Nephron (organoid): ENCODE results near the gene DPEP2NB.
"Not testable (repeated sequence)": the region's sequence is repeated elsewhere in the genome, so short reads cannot be mapped to it uniquely, and the experiment has no call there.

Experiments
- H3K27ac Mint-ChIP-seq, 3 experiments: 2 replicates each; pipeline ENCODE4 v1.8.0; 2020; ENCODE audit warnings: mixed read lengths in 3 of 3, mild to moderate bottlenecking in 2 of 3, moderate library complexity in 1 of 3
- H3K27me3 Mint-ChIP-seq: 2 replicates; pipeline ENCODE4 v1.8.0; 2021; ENCODE audit warnings: low read depth, mild to moderate bottlenecking, moderate library complexity, mixed read lengths
- H3K36me3 Mint-ChIP-seq: 2 replicates; pipeline ENCODE4 v1.8.0; 2020; ENCODE audit warnings: low read depth, mixed read lengths
- H3K4me1 Mint-ChIP-seq: 2 replicates; pipeline ENCODE4 v1.8.0; 2020; ENCODE audit warnings: mixed read lengths
- H3K4me3 Mint-ChIP-seq, 3 experiments: 2 replicates each; pipeline ENCODE4 v1.8.0; 2020; ENCODE audit warnings: mild to moderate bottlenecking in 3 of 3, mixed read lengths in 3 of 3, moderate library complexity in 2 of 3
- H3K9me3 Mint-ChIP-seq: 2 replicates; pipeline ENCODE4 v1.8.0; 2020; ENCODE audit warnings: mixed read lengths
- CTCF ChIP-seq, 3 experiments: fragments of 200-600 bp; sonication (generic); IDR thresholded peaks; one replicate each; pipeline ENCODE4 v1.5.0; 2021; ENCODE audit warnings: antibody characterized with exemption in 3 of 3; ENCODE audit not compliant: unreplicated experiment in 3 of 3

Gene DPEP2NB

GRCh38 chr16:68009157-68009735 is 6.5 kb downstream of the DPEP2NB start:
- TF ChIP-seq CTCF (IDR thresholded peaks at IDR 0.05; ENCODE audit: unreplicated experiment in 3 of 3), result no peak
- Mint-ChIP-seq H3K4me3 (no peak overlapping the region), H3K9me3 (no peaks in the 10 kb centered on the region), H3K36me3 (no peaks in the 10 kb centered on the region), H3K27me3 (peaks cover 10% of the 10 kb centered on the region), H3K27ac (no peak overlapping the region), H3K4me1 (peaks cover 6% of the 10 kb centered on the region)

GRCh38 chr16:68005786-68006286 is 9.9 kb downstream of the DPEP2NB start:
- Mint-ChIP-seq H3K36me3 (no peaks in the 10 kb centered on the region), H3K27ac (no peak overlapping the region), H3K4me3 (no peak overlapping the region), H3K27me3 (peaks cover 4% of the 10 kb centered on the region), H3K4me1 (peaks cover 6% of the 10 kb centered on the region), H3K9me3 (no peaks in the 10 kb centered on the region)
- TF ChIP-seq CTCF (IDR thresholded peaks at IDR 0.05; ENCODE audit: unreplicated experiment in 3 of 3), result no peak

- Mint-ChIP-seq H3K4me3 (no peak overlapping the region), H3K27me3 (peaks cover 4% of the 10 kb centered on the region)
These were observed 10.5 kb downstream of the DPEP2NB start for GRCh38 chr16:68005211-68005610.

GRCh38 chr16:68003031-68003430 is 12.7 kb downstream of the DPEP2NB start:
- no peak for TF ChIP-seq CTCF (IDR thresholded peaks at IDR 0.05; ENCODE audit: unreplicated experiment in 3 of 3)
- H3K27me3 Mint-ChIP-seq, result peaks cover 4% of the 10 kb centered on the region
- H3K4me3 Mint-ChIP-seq, result no peak overlapping the region
- H3K9me3 Mint-ChIP-seq, result no peaks in the 10 kb centered on the region
- H3K36me3 Mint-ChIP-seq, result no peaks in the 10 kb centered on the region
- no peak overlapping the region for H3K27ac Mint-ChIP-seq
- H3K4me1 Mint-ChIP-seq, result no peaks in the 10 kb centered on the region

More at GRCh38 chr16:68005211-68005610, 10.5 kb downstream of the DPEP2NB start:
- H3K9me3 Mint-ChIP-seq, result no peaks in the 10 kb centered on the region
- no peak overlapping the region for H3K27ac Mint-ChIP-seq
- no peak for TF ChIP-seq CTCF (IDR thresholded peaks at IDR 0.05; ENCODE audit: unreplicated experiment in 3 of 3)
- no peaks in the 10 kb centered on the region for H3K36me3 Mint-ChIP-seq
- H3K4me1 Mint-ChIP-seq, result peaks cover 6% of the 10 kb centered on the region

- no peak for TF ChIP-seq CTCF (IDR thresholded peaks at IDR 0.05; ENCODE audit: unreplicated experiment in 3 of 3)
- Mint-ChIP-seq H3K27me3 (peaks cover 3% of the 10 kb centered on the region), H3K27ac (no peak overlapping the region), H3K4me3 (no peak overlapping the region), H3K36me3 (no peaks in the 10 kb centered on the region), H3K9me3 (no peaks in the 10 kb centered on the region), H3K4me1 (no peaks in the 10 kb centered on the region)
These were observed 15.3 kb downstream of the DPEP2NB start for GRCh38 chr16:68000450-68000849.

- Mint-ChIP-seq H3K4me1 (no peaks in the 10 kb centered on the region), H3K4me3 (no peak overlapping the region), H3K27ac (no peak overlapping the region), H3K27me3 (peaks cover 5% of the 10 kb centered on the region), H3K36me3 (no peaks in the 10 kb centered on the region), H3K9me3 (no peaks in the 10 kb centered on the region)
- no peak for TF ChIP-seq CTCF (IDR thresholded peaks at IDR 0.05; ENCODE audit: unreplicated experiment in 3 of 3)
These were observed 15.7 kb downstream of the DPEP2NB start for GRCh38 chr16:67999985-68000384.

- not testable (repeated sequence) for H3K36me3 Mint-ChIP-seq, H3K4me1 Mint-ChIP-seq, H3K9me3 Mint-ChIP-seq, H3K27ac Mint-ChIP-seq, H3K4me3 Mint-ChIP-seq, H3K27me3 Mint-ChIP-seq
These were observed 16.7 kb downstream of the DPEP2NB start, which contains the start of gene DPEP2 for GRCh38 chr16:67998779-67999688. DPEP2 (minus strand) TSS chr16:67999484; CDS start chr16:67993212, 6,272 bp downstream.

- H3K36me3 Mint-ChIP-seq, H3K4me3 Mint-ChIP-seq, H3K27ac Mint-ChIP-seq, H3K27me3 Mint-ChIP-seq, H3K4me1 Mint-ChIP-seq, H3K9me3 Mint-ChIP-seq: not testable (repeated sequence)
These were observed 17.4 kb downstream of the DPEP2NB start for GRCh38 chr16:67998231-67998778.
